GM12878 (cell line): ENCODE results near the gene PRPF31. TPM values are rescaled to one million over a fixed set of nuclear protein-coding genes. Genes with fewer than 3 reads are reported as not detected.
A peak's percentile ranks its signal among the peaks of the same experiment; 100 is the strongest.

ENCODE experiments used
- ATF7 ChIP-seq: fragments of 450-650 bp; IDR thresholded peaks from 2 replicates; pipeline ENCODE4 v1.6.1; 2016; ENCODE audit warnings: low read depth, mild to moderate bottlenecking
- EGR1 ChIP-seq, 2 experiments: IDR thresholded peaks; 1 replicate in 1 of 2; 2 replicates in 1 of 2; pipeline ENCODE4 v1.6.1; 2011 to 2012; ENCODE audit warnings: low read depth in 2 of 2, low read length in 2 of 2, borderline replicate concordance in 1 of 2, mild to moderate bottlenecking in 1 of 2, moderate library complexity in 1 of 2
- GABPA ChIP-seq: IDR thresholded peaks from 2 replicates; pipeline ENCODE4 v1.6.1; 2014; ENCODE audit warnings: antibody characterized with exemption, low read depth, mild to moderate bottlenecking, inconsistent platforms
- HDAC2 ChIP-seq: fragments of 200-600 bp; sonication (generic); IDR thresholded peaks from 2 replicates; pipeline ENCODE4 v1.6.1; 2017
- KLF5 ChIP-seq: fragments of 450-650 bp; IDR thresholded peaks from 2 replicates; pipeline ENCODE4 v1.6.1; 2014; ENCODE audit warnings: mild to moderate bottlenecking; ENCODE audit not compliant: partially characterized antibody
- MEF2A ChIP-seq: IDR thresholded peaks from 2 replicates; pipeline ENCODE4 v1.6.1; 2011; ENCODE audit warnings: low read depth, mild to moderate bottlenecking, low read length, moderate library complexity; ENCODE audit not compliant: insufficient read depth
- MTA2 ChIP-seq: fragments of 450-650 bp; IDR thresholded peaks from 2 replicates; pipeline ENCODE4 v1.6.1; 2016; ENCODE audit warnings: low read depth, mild to moderate bottlenecking, moderate library complexity
- NFXL1 ChIP-seq: fragments of 450-650 bp; IDR thresholded peaks from 2 replicates; pipeline ENCODE4 v1.6.1; 2017; ENCODE audit warnings: antibody characterized with exemption, mild to moderate bottlenecking, borderline replicate concordance
- NR2C2 ChIP-seq: IDR thresholded peaks from 2 replicates; pipeline ENCODE4 v1.6.1; 2011; ENCODE audit warnings: borderline replicate concordance, low read depth; ENCODE audit not compliant: control insufficient read depth, insufficient read length
- NRF1 ChIP-seq: conservative IDR thresholded peaks from 2 replicates; pipeline ENCODE4 v1.6.1; 2011; ENCODE audit warnings: mild to moderate bottlenecking, low read depth, low read length, improper control_type of control experiment
- PML ChIP-seq: IDR thresholded peaks from 2 replicates; pipeline ENCODE4 v1.6.1; 2012; ENCODE audit warnings: low read length, inconsistent platforms
- RAD21 ChIP-seq: IDR thresholded peaks from 2 replicates; pipeline ENCODE4 v1.6.1; 2011; ENCODE audit warnings: mild to moderate bottlenecking, low read depth, low read length, moderate library complexity; ENCODE audit not compliant: insufficient read depth
- RELA ChIP-seq: fragments of 450-650 bp; IDR thresholded peaks from 2 replicates; pipeline ENCODE4 v1.8.0; 2014; ENCODE audit warnings: borderline replicate concordance; ENCODE audit not compliant: partially characterized antibody
- SIX5 ChIP-seq: IDR thresholded peaks from 2 replicates; pipeline ENCODE4 v1.6.1; 2011; ENCODE audit warnings: mild to moderate bottlenecking, low read depth, low read length, moderate library complexity; ENCODE audit not compliant: severe bottlenecking
- SMARCA5 ChIP-seq: fragments of 450-650 bp; IDR thresholded peaks from 2 replicates; pipeline ENCODE4 v1.6.1; 2017; ENCODE audit warnings: mild to moderate bottlenecking
- TAF1 ChIP-seq: IDR thresholded peaks from 2 replicates; pipeline ENCODE4 v1.6.1; 2011; ENCODE audit warnings: mild to moderate bottlenecking, low read depth, low read length, borderline replicate concordance
- ZNF207 ChIP-seq: fragments of 450-650 bp; IDR thresholded peaks from 2 replicates; pipeline ENCODE4 v1.6.1; 2014; ENCODE audit warnings: antibody characterized with exemption, mild to moderate bottlenecking, borderline replicate concordance
- ZNF274 ChIP-seq: IDR thresholded peaks from one replicate; pipeline ENCODE4 v1.8.0; 2011; ENCODE audit not compliant: insufficient read length, insufficient read depth
- ZNF384 ChIP-seq: IDR thresholded peaks from 2 replicates; pipeline ENCODE4 v1.6.1; 2012; ENCODE audit warnings: low read depth, mild to moderate bottlenecking, low read length, improper control_type of control experiment, borderline replicate concordance
- polyA plus RNA-seq, 11 experiments: library from polyadenylated mRNA; depleted of rRNA in 4 of 11; unstranded in 6 of 11; stranded (reverse) in 5 of 11; fragments of >200 nt; fragmentation: Nextera tagmentation in 4 of 11; fragmentation: Illumina TruSeq in 1 of 11; extraction: Ambion mirVana in 4 of 11; extraction: Trizol in 1 of 11; gene quantifications; 1 replicate in 1 of 11; 2 replicates in 10 of 11; pipeline versions ENCODE4 v1.2.1 to v1.2.3, GENCODE V29; 2011 to 2016; ENCODE audit warnings: inconsistent platforms in 2 of 11, missing spikeins in 2 of 11, low read depth in 1 of 11
- total RNA-seq, 4 experiments: library from RNA; depleted of rRNA in 3 of 4; stranded (reverse); fragments of >200 nt in 3 of 4; fragmentation: Illumina TruSeq in 1 of 4; extraction: Trizol in 1 of 4; gene quantifications; 2 replicates each; pipeline versions ENCODE4 v1.2.1 to v1.2.3, GENCODE V29; 2013 to 2021
- TF ChIP-seq, protein P1 (sequence below): IDR thresholded peaks from 2 replicates; pipeline ENCODE4 v1.6.1; 2012; ENCODE audit warnings: low read depth, low read length, improper control_type of control experiment
- TF ChIP-seq, protein P2 (sequence below): fragments of 450-650 bp; IDR thresholded peaks from 2 replicates; pipeline ENCODE4 v1.6.1; 2017; ENCODE audit warnings: mild to moderate bottlenecking, low read depth, inconsistent platforms; ENCODE audit not compliant: poor library complexity, severe bottlenecking
- TF ChIP-seq, protein P3 (sequence below): fragments of 150-350 bp; IDR thresholded peaks from 2 replicates; pipeline ENCODE4 v1.6.1; 2014; ENCODE audit warnings: mild to moderate bottlenecking, low read depth, low read length

Gene PRPF31
- total and polyA plus RNA-seq, 10 of the 15 experiments (the other 5 are each of a cell fraction or from before 2014, with no cell fraction given): 2.7 to 170 (median 69.7) TPM

DNA sequence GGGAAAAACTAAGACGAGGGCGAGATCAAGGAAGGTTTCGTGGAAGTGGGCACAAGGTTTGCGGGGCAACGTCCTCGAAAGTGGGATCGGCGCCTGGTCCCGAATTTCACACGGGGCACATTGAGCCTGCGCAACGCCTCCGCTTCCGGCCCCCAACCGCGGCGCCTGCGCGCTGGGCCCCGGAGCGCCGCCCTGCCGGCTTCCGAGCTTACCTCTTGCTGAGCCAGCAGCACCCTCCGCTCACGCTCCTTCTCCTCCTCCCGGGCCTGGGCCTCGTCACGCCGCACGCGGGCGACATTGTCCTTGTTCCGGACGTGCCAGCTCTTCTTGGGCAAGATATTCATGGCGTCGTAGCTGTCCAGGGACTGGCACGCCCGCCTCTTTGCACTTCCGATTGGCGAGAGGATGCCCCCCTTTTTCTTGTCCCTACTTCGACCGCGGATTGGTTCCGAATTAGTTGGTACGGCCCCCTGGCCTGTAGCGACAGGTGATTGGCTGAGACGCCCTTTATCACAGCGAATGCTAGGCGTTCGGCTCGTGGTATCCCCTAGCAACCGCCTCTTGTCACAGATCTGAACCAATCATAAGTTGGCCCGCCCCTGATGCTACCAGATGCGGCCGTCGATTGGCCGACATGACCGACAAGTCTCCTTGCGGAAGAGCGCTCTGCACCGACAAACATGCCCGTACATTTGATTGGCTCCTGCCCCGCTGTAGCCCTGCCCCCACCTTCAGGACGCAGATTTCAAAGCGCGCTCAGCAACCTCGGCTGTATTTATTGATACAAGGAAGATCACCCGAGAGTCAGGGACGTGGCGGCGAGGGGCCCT lies 44.0 kb downstream of the PRPF31 start, which contains the start of gene LENG1 (continued):
- TF ChIP-seq TAF1 (peak; percentile 65; the same call in 1 of the 2 replicates), ZNF207 (peak; percentile 95), ZNF384 (no peak), EGR1 (IDR thresholded peaks at IDR 0.05; ENCODE audit: borderline replicate concordance in 1 of 2, low read depth in 2 of 2, low read length in 2 of 2) (peak; percentile 62 to 98), HDAC2 (no peak), RELA (no peak), PML (peak; percentile 74; the same call in 1 of the 2 replicates), NR2C2 (no peak), NRF1 (peak; percentile 83), ZNF274 (no peak), RAD21 (no peak), ATF7 (0 out of 2 replicates have a peak, but pooled peaks have one; percentile 21), SMARCA5 (no peak), GABPA (peak; percentile 82), NFXL1 (no peak), MTA2 (no peak), MEF2A (no peak), SIX5 (peak; percentile 32), KLF5 (peak; percentile 92)
- TF ChIP-seq, protein P1, sequence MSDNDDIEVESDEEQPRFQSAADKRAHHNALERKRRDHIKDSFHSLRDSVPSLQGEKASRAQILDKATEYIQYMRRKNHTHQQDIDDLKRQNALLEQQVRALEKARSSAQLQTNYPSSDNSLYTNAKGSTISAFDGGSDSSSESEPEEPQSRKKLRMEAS: no peak; the same call in 1 of the 2 replicates
- TF ChIP-seq, protein P2, sequence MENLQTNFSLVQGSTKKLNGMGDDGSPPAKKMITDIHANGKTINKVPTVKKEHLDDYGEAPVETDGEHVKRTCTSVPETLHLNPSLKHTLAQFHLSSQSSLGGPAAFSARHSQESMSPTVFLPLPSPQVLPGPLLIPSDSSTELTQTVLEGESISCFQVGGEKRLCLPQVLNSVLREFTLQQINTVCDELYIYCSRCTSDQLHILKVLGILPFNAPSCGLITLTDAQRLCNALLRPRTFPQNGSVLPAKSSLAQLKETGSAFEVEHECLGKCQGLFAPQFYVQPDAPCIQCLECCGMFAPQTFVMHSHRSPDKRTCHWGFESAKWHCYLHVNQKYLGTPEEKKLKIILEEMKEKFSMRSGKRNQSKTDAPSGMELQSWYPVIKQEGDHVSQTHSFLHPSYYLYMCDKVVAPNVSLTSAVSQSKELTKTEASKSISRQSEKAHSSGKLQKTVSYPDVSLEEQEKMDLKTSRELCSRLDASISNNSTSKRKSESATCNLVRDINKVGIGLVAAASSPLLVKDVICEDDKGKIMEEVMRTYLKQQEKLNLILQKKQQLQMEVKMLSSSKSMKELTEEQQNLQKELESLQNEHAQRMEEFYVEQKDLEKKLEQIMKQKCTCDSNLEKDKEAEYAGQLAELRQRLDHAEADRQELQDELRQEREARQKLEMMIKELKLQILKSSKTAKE: peak; percentile 80
- TF ChIP-seq, protein P3, sequence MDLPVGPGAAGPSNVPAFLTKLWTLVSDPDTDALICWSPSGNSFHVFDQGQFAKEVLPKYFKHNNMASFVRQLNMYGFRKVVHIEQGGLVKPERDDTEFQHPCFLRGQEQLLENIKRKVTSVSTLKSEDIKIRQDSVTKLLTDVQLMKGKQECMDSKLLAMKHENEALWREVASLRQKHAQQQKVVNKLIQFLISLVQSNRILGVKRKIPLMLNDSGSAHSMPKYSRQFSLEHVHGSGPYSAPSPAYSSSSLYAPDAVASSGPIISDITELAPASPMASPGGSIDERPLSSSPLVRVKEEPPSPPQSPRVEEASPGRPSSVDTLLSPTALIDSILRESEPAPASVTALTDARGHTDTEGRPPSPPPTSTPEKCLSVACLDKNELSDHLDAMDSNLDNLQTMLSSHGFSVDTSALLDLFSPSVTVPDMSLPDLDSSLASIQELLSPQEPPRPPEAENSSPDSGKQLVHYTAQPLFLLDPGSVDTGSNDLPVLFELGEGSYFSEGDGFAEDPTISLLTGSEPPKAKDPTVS: no peak
